GM19351 (cell line): ENCODE results near the gene USP35.
"Not testable (repeated sequence)": the region's sequence is repeated elsewhere in the genome, so short reads cannot be mapped to it uniquely, and the experiment has no call there.

Experiments
- ATAC-seq: cut with Tn5 transposase; IDR thresholded peaks from one replicate; pipeline ENCODE4 v1.9.1; 2021; ENCODE audit warnings: mild to moderate bottlenecking, moderate library complexity; ENCODE audit not compliant: unreplicated experiment

Gene USP35

GRCh38 chr11:78168539-78169477 is 19.9 kb upstream of the USP35 start:
- no peak for ATAC-seq

GRCh38 chr11:78170413-78170812 is 18.3 kb upstream of the USP35 start:
- no peak for ATAC-seq

- ATAC-seq = no peak
Measured at GRCh38 chr11:78170874-78171549, 17.7 kb upstream of the USP35 start.

- no peak for ATAC-seq
Measured at GRCh38 chr11:78171951-78172350, 16.8 kb upstream of the USP35 start.

- ATAC-seq = not testable (repeated sequence)
Measured at GRCh38 chr11:78175862-78176261, 12.9 kb upstream of the USP35 start.

GRCh38 chr11:78176605-78177141 is 12.0 kb upstream of the USP35 start:
- no peak for ATAC-seq

- ATAC-seq = no peak
Measured at GRCh38 chr11:78177216-78177615, 11.5 kb upstream of the USP35 start.

- no peak for ATAC-seq
Measured at GRCh38 chr11:78179459-78180071, 9.2 kb upstream of the USP35 start.

- ATAC-seq = no peak
Measured at GRCh38 chr11:78180751-78181150, 8.0 kb upstream of the USP35 start.

- ATAC-seq = no peak
Measured at GRCh38 chr11:78181185-78181584, 7.5 kb upstream of the USP35 start.

GRCh38 chr11:78187366-78188285 is 1.1 kb upstream of the USP35 start:
- ATAC-seq = peak; percentile 29

- no peak for ATAC-seq
Measured at GRCh38 chr11:78189174-78189724, 530 bp downstream of the USP35 start.

- no peak for ATAC-seq
Measured at GRCh38 chr11:78189851-78190250, 1.1 kb downstream of the USP35 start.

GRCh38 chr11:78190374-78190773 is 1.7 kb downstream of the USP35 start:
- ATAC-seq = no peak

- no peak for ATAC-seq
Measured at GRCh38 chr11:78190871-78191538, 2.3 kb downstream of the USP35 start.

- no peak for ATAC-seq
Measured at GRCh38 chr11:78192223-78192719, 3.6 kb downstream of the USP35 start.

- ATAC-seq = no peak
Measured at GRCh38 chr11:78192911-78193351, 4.2 kb downstream of the USP35 start.

- ATAC-seq = no peak
Measured at GRCh38 chr11:78193806-78194205, 5.1 kb downstream of the USP35 start.

- ATAC-seq = no peak
Measured at GRCh38 chr11:78194490-78194889, 5.8 kb downstream of the USP35 start.
